Pulmonary artery endothelial cell (primary cell): ENCODE data around the gene WASF1. TPM values are rescaled to one million over a fixed set of nuclear protein-coding genes. Genes with fewer than 3 reads are reported as not detected.
"Not testable (repeated sequence)": the region's sequence is repeated elsewhere in the genome, so short reads cannot be mapped to it uniquely, and the experiment has no call there.

Experiments
- DNase-seq: peaks from one replicate; pipeline ENCODE4 v3.0.0-alpha.2; 2011; ENCODE audit warnings: low read depth, low spot score
- total RNA-seq: library from RNA; depleted of rRNA; stranded (reverse); fragments of >200 nt; gene quantifications from 2 replicates; pipeline ENCODE4 v1.2.3, GENCODE V29; 2014

WASF1 gene
- total RNA-seq, 1 donor from 2014 or later, result 5.7 TPM

DNA sequence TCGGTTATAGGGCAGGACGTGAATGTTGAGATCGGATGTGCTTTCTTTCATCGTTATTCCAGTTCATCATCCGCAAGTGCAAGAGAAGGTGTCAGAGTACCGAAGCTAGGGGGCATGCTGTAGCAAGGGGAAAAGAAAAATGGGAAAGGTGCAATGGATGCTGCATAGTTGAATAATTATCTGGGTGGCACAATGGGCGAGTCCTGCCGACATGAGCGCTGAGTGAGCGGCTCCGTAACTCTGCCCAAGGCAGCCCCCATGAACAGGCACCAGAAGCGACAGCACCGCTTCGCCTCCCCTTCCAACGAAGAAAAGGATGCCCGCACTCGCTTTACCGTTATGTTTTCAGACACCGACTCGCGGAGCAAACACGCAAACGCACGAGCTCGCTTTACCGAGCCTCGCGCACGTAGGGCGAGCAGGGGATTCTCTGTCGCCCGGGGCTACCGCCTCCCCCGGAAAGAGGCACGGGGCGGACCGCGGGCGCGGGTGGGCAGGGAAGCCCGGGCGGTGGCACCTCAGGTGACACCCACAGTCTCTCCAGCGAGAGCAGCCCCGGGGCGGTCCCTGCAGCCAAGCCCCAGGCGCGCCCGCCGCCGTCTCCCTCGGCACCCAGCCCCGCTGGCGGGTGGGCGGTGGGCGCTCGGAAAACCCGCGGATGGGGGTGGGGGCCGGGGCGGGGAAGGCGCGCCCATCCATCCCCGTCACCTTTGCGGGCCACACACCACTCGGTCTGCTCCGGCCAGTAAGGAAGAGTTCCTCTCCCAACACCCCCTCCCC, 654 bp downstream of the WASF1 start:
- no peak for DNase-seq

DNA sequence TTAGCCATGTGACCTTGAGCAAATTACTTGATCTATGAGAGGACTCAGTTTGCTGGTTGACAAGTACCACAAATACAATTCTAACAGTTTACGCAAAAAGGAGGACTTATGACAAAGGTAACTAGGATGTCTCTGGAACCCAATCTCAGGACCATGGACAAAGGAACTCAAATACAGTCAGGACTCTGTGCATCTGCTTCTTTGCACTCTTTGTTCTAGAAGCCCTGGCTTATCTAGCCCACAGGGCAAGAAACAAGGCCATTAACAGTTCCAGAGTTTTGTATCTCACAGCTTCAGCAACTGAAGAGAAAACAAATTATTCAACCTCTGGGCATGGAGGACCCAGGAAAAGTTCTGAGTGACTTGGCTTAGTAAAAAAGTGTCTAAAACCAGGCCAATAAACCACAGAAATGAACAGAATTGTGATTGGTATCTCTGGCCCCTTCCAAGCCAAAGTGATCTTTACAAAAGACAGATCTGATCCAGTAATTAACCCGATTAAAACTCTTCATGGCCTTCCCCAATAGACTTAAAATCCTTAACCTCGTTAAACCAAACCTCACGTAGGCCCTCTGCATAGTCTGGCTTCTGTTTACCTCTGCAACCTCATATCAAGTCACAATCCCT, 5.9 kb downstream of the WASF1 start:
- no peak for DNase-seq

DNA sequence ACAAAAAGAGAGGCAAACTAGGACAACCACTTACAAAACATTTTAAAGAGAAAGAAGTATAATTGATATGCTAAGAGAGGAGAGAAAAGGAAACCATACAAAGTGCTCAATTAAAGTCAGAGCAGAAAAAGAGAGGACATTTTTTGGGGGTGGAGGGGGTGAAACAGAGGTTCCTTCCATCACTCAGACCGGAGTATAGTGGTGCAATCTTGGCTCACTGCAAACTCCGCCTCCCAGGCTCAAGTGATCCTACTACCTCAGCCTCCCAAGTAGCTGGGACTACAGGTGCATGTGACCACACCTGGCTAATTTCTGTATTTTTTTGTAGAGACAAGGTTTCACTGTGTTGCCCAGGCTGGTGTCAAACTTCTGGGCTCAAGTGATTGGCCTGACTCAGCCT, 9.4 kb downstream of the WASF1 start:
- no peak for DNase-seq

DNA sequence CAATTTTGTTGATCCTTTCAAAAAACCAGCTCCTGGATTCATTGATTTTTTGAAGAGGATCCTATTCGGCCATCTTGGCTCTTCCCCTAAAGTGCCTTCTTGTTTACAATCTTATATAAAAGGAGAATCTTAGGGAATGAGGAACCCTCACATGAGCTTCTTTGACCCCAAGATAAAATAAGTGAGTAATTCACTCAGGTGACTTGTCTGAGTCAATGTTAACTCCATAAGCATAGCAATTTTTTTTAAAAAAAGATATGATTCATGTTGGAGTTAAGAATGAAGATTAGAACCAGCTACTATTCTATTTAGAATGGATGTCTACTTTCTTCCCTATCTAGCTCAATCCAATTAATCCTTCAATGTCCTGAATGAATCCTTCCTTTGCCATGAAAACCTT, 21.0 kb downstream of the WASF1 start:
- DNase-seq, result no peak

DNA sequence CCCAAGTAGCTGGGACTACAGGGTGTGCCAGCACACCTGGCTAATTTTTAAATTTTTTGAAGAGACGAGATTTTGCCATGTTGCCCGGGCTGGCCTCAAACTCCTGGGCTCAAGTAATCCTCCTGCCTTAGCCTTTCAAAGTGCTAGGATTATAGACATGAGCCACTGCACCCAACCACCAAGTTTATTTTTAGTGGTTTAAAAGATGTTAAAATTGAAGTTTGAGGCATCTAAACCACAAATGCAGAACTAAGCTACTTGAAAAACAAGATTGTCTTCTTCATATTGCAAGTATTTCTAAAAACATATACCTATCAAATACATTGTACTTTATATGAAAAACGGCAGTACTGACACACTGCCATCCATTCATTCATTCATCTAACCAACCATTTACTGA, 31.6 kb downstream of the WASF1 start:
- no peak for DNase-seq

DNA sequence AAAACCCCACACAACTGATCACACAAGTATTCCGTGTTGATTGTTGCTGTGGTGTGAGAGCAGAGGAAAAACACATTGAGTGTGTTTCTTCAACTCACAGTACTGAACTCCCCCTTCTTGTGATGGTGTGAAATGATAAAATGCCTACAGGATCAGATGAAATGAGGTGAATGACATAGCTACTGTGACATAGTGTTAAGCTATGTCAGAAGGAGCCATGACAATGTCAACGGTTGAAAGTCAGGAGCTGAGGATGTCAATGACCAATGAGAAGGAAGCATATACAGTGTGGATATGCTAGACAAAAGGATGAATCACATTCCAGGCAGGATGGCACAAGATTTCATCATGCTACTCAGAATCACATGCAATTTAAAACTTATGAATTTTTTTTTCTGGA, 38.8 kb downstream of the WASF1 start:
- DNase-seq, result no peak

DNA sequence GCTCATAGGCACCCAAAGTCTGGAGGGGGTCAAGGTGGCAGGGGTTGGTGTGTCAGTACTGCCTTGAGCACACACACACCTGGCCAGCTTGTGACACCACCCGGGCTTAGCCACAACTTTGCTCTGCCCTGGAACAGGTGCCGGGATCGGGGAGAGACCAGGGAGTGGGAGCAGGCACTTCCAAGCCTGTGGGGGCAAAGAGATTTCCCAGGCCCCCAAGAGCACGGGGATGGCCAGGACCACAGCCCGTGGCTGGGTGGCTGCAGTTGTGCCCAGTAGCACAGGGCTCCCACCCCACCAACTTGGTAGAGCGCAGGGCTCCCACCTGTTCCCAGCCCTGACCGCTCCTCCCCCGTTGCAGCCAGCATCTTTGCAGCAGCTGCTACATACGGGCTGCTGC, 40.4 kb downstream of the WASF1 start:
- DNase-seq, result no peak

DNA sequence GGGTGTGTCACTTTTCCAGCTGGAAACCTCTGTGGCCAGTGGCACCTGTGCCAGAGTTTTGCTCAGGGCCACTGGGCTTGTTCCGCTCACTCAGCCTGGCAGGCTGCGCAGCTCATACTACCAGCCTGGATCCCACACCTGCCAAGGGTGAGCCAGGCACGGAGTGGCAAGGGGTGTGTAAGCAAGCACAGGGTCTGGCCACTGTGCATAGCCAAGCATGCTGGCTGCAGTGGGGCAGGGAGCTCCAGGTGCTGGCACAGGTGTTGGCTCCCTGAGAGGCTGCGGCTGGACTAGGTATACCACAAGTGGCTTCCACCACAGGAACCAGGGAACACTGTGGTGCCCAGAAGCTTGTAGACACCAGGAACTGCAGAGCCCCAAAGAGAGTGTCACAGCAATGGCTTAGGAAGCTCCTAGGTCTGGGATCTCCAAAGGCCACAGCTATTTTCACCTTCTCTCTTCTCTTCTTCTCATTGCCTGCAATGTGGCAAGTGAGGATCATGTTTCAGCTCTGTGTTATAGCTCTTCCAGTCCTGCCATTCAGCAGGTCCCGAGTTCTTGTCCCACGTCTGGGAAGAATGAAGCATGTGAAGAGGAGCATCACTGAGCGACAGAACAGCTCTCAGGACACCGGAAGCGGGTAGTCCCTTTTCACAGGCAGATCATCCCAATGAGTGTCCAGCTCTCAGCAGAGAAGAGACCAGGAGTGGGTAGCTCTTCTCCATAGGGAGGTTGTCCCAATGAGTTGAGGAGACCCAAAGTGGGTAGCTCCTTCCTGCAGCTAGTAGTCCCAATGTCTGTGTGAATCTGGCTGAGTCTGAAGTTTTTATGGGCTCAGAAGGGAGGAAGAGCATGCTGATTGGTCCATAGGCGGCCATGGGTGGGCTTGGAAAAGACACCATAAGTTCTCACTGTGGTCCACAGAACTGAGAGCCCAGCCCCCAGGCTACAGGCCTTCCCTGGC, 41.3 kb downstream of the WASF1 start:
- DNase-seq, result no peak

DNA sequence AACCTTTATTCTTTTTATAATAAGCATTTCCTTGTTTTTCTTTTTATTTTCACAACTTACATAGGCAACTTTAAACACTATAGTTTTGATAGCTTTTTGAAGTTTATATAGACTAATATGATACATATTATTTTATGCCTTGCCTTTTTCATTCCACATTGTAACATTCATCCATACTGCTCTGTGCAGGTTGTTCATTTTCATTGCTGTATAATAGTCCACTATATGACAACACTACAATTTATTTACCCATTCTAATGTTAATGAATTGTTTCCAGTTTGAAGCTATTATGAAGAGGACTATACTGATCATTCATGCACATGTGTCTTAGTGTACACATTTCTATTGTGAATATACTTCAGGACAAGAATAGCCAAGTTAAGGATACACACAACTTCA, 49.1 kb downstream of the WASF1 start:
- DNase-seq, result no peak

DNA sequence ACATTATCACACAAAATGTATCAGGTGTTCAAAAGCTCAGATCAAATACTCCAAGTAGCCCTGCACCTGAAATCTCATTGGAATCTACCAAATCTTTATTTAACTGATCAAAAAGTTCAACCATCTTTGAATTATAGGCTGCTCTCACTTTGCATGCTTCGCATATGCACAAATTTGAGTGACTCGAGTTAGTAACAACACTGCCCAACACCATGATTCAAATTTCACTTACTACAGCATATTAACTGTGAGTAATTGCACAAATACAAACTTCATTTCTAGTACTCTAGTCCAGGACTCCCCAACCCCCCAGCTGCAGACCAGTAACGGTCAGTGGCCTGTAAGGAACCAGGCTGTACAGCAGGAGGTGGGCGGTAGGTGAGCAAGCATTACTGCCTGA, 51.1 kb downstream of the WASF1 start:
- DNase-seq, result no peak

DNA sequence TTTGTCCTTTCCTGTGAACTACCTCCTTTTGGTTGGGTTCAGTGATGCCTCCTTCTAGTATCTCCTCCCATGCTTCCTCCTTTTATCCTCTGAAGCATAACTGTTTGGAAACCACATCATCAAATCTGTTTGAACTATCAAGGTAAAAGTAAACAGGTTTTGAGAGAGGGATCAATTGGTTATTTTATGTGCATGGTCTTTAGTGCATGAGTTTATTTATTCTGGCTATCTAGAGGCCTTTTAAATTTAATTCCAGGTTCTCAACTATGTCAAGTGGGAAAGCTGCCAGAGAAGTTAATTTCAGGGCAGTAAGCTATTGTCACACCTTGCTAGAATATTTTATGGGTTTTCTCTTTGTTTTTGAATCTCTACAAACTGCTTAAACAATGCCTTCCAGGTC, 54.1 kb downstream of the WASF1 start:
- no peak for DNase-seq

DNA sequence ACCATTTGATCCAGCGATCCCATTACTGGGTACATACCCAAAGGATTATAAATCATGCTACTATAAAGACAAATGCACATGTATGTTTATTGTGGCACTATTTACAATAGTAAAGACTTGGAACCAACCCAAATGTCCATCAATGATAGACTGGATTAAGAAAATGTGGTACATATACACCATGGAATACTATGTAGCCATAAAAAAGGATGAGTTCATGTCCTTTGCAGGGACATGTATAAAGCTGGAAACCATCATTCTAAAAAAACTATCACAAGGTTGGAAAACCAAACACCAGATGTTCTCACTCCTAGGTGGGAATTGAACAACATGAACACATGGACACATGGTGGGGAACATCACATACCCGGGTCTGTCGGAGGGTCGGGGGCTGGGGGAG, 57.8 kb downstream of the WASF1 start:
- DNase-seq, result not testable (repeated sequence)

DNA sequence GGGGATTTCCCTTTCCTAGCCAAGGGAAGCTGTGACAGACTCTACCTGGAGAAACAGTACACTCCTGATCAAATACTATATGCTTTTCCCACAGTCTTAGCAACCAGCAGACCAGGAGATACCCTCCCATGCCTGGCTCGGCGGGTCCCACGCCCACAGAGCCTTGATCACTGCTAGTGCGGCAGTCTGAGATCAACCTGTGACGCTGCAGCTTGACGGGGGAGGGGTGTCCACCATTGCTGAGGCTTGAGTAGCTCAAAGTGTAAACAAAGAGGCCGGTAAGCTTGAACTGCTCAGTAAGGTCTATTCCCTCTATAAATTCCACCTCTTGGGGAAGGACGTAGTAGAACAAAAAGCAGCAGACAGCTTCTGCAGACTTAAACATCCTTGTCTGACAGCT, 63.2 kb downstream of the WASF1 start:
- DNase-seq, result no peak

DNA sequence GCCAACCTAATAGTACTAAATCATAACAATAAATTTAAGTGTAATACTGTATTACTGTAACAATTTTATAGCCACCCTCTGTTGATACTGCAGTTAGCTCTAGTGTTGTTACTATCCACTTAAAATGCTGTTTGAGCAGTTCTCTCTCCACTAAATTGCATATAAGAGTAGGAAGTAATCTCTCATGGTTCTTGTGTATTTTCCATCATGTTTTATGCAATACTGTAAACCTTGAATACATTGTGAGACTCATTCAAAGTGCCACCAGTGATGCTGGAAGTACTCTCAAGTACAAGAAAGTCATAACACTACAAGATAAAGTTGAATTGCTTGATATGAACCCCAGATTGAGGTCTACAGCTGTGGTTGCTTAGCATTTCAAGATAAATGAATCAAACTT, 65.5 kb downstream of the WASF1 start:
- no peak for DNase-seq

DNA sequence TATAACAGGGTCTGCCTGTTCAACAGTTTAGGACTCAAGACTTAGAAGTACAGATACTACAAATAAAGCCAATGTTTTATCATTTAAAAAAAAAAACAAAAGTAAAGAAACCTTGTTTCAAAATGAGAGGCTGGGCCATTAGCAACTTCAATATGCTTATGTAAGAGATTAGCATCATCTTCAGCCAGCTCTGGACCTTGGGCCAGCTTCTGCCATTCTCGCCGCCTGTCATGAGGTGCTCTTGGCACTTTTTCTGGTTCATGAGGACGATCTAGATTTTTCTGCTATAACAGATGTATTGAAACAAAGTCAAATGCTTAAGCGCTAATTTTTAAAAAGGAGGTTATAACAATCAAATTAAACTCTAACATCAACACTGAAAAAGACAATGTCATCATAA, 74.2 kb downstream of the WASF1 start:
- DNase-seq, result no peak

DNA sequence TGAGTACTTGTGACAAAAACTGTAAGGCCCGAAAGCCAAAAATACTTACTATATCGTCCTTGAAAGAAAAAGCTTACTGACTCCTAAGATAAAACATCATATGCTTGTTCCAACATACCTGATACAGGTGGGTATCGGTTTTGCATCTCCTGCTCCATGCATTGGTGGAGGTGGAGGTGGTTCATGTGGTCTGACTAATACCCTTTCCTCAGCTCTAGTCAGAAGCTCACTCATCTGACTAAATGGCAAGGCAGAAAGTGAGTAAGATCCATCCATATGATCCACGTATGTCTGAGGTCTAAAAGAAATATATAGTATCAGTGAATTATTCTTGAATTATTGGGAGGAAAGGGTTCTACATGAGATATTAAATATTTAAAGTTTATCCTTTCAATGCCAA, 76.2 kb downstream of the WASF1 start:
- no peak for DNase-seq

DNA sequence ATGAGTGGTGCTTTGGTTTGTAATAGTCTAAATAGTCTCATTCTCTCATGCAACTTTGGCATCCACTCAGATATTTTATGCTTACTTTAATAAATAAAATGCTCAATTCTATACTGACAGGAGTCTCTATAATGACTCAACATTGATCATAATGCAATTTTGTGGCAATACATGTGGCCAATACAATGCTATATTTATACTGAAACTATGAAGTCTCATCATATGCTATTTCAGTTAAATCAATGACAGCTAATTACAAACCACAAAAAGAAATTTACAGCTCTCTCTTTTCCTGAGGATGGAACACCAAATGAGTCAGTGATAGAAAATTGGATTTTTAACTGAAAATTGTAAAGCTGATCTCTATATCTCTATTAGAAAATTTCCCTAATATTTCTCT, 77.1 kb downstream of the WASF1 start:
- no peak for DNase-seq

DNA sequence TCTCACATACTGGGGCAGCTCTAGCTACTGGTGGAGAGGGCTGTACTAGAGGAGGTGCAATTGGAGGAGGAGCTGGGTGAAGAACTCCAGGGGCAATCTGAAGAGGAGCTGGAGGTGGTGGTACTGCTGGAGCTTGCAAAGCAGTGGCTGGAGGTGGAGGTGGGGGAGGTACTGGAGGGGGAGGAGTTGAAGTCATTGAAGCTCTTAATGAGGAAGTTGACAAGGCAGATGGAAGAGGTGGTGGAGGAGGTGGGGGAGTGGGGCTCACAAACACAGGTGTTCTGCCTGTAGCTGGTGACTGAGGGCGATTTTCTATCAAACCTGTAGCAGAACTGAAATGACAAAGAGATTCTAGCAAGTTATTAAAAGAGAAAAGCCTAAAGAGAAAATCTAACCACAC, 77.6 kb downstream of the WASF1 start:
- DNase-seq, result no peak

DNA sequence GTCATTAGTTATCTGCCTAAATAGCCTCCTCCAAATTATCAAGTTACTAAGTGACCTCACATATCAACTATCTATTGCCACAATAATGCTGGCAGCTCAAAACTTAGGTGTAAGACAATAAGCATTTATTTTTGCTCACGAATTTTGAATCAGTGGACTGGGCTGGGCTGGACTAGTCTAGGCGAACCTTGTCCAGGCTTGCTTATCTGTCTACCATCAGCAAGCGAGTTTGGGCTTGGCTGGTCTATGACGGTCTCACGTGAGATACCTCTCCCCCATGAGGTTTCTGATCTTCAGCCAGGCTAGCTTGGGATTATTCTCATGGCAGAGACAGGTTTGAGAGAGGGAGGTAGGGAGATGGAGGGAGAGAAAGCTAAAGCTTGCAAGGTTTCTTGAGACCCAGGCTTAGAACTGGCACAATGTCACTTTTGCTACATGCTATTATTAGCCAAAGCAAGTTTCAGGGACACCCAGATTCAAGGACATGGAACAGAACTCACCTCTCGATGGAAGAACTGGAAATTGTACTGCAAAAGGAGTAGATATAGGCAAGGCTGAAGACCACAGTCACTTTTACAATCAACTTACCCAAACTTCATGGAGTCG, 80.9 kb downstream of the WASF1 start:
- DNase-seq, result no peak

DNA sequence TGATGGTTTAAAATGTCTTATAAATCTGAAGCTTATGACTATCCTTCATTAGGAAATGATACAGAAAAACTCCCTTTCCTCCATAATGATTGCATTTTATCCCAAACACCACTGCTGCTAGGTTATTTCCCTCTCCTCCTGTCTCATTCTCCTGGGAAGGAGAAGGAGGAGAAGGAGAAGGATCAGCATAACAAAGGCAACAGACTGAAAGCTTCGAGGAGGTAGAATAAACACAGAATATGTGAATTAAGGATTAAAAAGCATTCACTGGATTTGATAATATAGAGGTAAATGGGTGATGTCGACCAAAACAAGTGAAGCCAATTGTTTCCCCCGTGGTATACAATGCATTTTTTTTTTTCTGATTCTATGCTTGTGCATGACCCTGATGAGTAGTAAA, 82.0 kb downstream of the WASF1 start:
- DNase-seq, result no peak

DNA sequence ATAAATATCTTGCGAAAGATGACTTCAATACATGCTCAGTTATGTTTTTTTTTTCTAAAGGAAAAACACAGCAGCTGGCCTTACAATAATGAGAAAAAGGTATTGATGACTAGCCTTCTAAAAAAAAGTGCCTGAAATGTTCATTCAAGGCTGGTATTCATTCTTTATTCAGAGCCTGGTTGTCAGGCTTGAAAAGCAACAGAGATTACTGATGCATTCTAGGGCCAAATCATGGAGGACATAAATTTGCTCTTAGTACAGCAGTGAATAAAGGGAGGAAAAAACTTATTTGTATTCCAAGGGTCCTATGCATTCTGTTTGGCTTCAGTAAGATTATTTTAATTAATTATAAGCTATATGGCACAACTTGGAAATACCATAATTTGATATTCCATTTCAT, 83.5 kb downstream of the WASF1 start:
- DNase-seq, result no peak

DNA sequence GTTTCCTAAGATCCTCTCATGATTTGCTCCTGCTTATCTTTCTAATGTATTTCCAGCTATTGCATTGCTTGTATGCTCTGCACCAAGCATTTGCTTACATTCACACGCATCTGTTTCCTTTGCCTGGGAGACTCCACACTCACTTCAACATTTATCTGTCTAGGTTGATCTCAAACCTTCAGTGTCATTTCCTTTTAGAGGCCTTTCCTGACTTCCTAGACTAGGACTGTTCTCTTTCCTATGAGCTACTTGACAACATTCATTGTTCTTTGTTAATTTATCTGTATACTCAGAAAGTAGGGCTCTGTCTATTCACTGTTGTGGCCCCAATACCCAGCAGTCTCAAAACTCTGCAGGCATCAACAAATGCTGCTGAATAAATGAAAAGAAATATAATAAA, 84.4 kb downstream of the WASF1 start:
- DNase-seq, result peak; percentile 89
